ENCODE measurements around the gene GAB2. TPM values are rescaled to one million over a fixed set of nuclear protein-coding genes. Genes with fewer than 3 reads are reported as not detected.

GAB2 gene
- polyA plus RNA-seq, 3 donors, result 2.8 to 39.4 (median 4.4) TPM

DNA sequence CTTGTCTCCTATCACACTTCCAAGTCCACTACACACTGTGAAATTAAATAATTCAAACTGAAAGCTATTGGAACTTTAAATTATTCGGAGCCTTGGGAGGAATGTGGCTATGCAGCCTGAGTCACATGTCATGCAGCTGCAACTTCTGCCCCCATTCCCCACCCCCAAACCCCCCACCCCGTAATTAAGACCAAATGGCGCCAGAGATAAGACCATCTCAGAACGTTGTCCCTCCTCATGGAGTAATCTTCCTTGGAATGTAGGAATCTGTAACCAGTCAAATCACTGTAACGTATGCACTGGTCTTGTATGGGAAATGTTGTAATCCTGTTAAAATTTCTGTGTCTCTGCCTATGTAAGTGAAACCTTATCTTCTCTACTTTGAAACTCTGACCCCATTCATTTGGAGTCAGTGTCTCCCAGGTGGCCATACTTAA lies 37.0 kb downstream of the GAB2 start:
- Mint-ChIP-seq H3K4me1 (peaks cover 48% of the 10 kb centered on the region), H3K9me3 (peaks cover 9 to 27% (median 17%) of the 10 kb centered on the region in 7 donors), H3K27ac (no peak overlapping the region), H3K27me3 (ENCODE audit: low read depth in 3 of 3) (no peaks in the 10 kb centered on the region), H3K36me3 (peaks cover 45 to 48% of the 10 kb centered on the region in 2 donors), H3K4me3 (no peak overlapping the region)
- WGBS (ENCODE audit: insufficient coverage), result no CpG with 5 or more reads among the region's 5 CpGs
- intact Hi-C loops (cut with micrococcal nuclease), result no loop called here
- Histone ChIP-seq H3K9me3 (replicated peaks in 1 of 2; ENCODE audit: control insufficient read depth in 1 of 2, insufficient read depth in 1 of 2, low read length in 2 of 2) (peaks cover 9% of the 10 kb centered on the region in 2 donors), H3K27ac (ENCODE audit: low read depth in 1 of 2, low read length in 2 of 2) (no peak overlapping the region), H3K79me2 (ENCODE audit: insufficient read depth, low read length) (peaks cover 100% of the 10 kb centered on the region), H4K20me1 (ENCODE audit: insufficient read depth, low read length) (peaks cover 100% of the 10 kb centered on the region), H3K4me1 (ENCODE audit: control insufficient read depth in 1 of 2, insufficient read depth in 2 of 2, low read length in 2 of 2) (peaks cover 17 to 29% of the 10 kb centered on the region in 2 donors), H3K4me2 (replicated peaks; ENCODE audit: extremely low read depth, low read length, poor library complexity, severe bottlenecking) (no peak overlapping the region), H3K9ac (ENCODE audit: insufficient read depth, low read length, poor library complexity, severe bottlenecking) (no peak overlapping the region), H2AFZ (ENCODE audit: insufficient read depth, low read depth, low read length, poor library complexity, severe bottlenecking) (no peak overlapping the region), H3K36me3 (replicated peaks in 1 of 2; ENCODE audit: control insufficient read depth in 1 of 2, insufficient read depth in 2 of 2, low read length in 2 of 2) (peaks cover 0 to 38% of the 10 kb centered on the region in 2 donors), H3K4me3 (replicated peaks in 1 of 3; ENCODE audit: low read depth in 2 of 3, low read length in 3 of 3) (no peak overlapping the region), H3K27me3 (ENCODE audit: control insufficient read depth in 2 of 2, insufficient read depth in 2 of 2, low read length in 2 of 2) (no peaks in the 10 kb centered on the region)
- TF ChIP-seq, protein P1, sequence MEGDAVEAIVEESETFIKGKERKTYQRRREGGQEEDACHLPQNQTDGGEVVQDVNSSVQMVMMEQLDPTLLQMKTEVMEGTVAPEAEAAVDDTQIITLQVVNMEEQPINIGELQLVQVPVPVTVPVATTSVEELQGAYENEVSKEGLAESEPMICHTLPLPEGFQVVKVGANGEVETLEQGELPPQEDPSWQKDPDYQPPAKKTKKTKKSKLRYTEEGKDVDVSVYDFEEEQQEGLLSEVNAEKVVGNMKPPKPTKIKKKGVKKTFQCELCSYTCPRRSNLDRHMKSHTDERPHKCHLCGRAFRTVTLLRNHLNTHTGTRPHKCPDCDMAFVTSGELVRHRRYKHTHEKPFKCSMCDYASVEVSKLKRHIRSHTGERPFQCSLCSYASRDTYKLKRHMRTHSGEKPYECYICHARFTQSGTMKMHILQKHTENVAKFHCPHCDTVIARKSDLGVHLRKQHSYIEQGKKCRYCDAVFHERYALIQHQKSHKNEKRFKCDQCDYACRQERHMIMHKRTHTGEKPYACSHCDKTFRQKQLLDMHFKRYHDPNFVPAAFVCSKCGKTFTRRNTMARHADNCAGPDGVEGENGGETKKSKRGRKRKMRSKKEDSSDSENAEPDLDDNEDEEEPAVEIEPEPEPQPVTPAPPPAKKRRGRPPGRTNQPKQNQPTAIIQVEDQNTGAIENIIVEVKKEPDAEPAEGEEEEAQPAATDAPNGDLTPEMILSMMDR (IDR thresholded peaks at IDR 0.05), result no peak
- no peak for DNase-seq

DNA sequence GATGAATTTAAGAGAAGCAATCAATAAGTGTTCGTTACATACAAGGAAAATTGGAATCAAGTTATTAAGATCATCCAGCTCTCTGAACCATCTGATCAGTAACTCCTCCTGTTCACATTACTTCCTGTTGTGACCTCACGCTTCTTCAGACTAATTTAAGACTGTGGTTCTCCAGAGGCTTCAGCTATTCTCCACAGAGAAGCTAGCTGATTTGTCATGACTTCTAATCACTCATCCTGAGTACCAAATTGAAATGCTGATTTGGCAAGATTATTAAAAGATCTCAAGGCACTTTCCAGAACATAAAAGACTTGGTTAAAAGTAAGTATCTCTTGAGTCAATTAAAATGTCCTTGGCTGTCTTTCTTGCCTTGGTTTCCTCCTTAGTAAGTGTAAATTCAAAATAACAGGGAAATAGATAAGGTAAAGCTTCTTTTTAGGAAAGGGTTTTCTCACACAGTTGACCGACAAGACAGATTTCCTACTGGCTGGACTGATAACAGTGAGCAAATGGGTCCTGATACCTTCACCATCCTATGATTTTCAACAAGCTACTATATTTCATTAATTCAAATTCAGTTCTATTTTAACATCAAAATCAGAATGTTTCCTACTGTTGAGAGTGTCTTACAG lies 38.5 kb downstream of the GAB2 start:
- Histone ChIP-seq H3K36me3 (replicated peaks in 1 of 2; ENCODE audit: control insufficient read depth in 1 of 2, insufficient read depth in 2 of 2, low read length in 2 of 2) (peaks cover 0 to 23% of the 10 kb centered on the region in 2 donors), H3K79me2 (ENCODE audit: insufficient read depth, low read length) (peaks cover 100% of the 10 kb centered on the region), H4K20me1 (ENCODE audit: insufficient read depth, low read length) (peaks cover 100% of the 10 kb centered on the region), H3K9ac (ENCODE audit: insufficient read depth, low read length, poor library complexity, severe bottlenecking) (no peak overlapping the region), H3K27ac (ENCODE audit: low read depth in 1 of 2, low read length in 2 of 2) (peak overlapping the region in 1 of 2 donors; percentile 24), H3K4me2 (replicated peaks; ENCODE audit: extremely low read depth, low read length, poor library complexity, severe bottlenecking) (no peak overlapping the region), H3K4me3 (replicated peaks in 1 of 3; ENCODE audit: low read depth in 2 of 3, low read length in 3 of 3) (no peak overlapping the region), H3K4me1 (ENCODE audit: control insufficient read depth in 1 of 2, insufficient read depth in 2 of 2, low read length in 2 of 2) (peaks cover 17 to 29% of the 10 kb centered on the region in 2 donors), H2AFZ (ENCODE audit: insufficient read depth, low read depth, low read length, poor library complexity, severe bottlenecking) (no peak overlapping the region), H3K9me3 (replicated peaks in 1 of 2; ENCODE audit: control insufficient read depth in 1 of 2, insufficient read depth in 1 of 2, low read length in 2 of 2) (peaks cover 9% of the 10 kb centered on the region in 2 donors), H3K27me3 (ENCODE audit: control insufficient read depth in 2 of 2, insufficient read depth in 2 of 2, low read length in 2 of 2) (no peaks in the 10 kb centered on the region)
- intact Hi-C loops (cut with micrococcal nuclease), result loop anchor here in 1 of 2 donors (10.0 kb wide), 2 partner anchors 56 to 186 kb away; no protein-coding TSS in a partner anchor
- Mint-ChIP-seq H3K9me3 (peaks cover 6 to 15% (median 8%) of the 10 kb centered on the region in 7 donors), H3K27ac (peak overlapping the region in 6 of 7 donors; percentile 25 to 69 (median 44)), H3K36me3 (peaks cover 32 to 33% of the 10 kb centered on the region in 2 donors), H3K4me1 (peaks cover 41% of the 10 kb centered on the region), H3K4me3 (peak overlapping the region in 1 of 2 donors; percentile 39), H3K27me3 (ENCODE audit: low read depth in 3 of 3) (no peaks in the 10 kb centered on the region)
- DNase-seq, result peak; percentile 41 to 52 (median 43)
- TF ChIP-seq, protein P1 (IDR thresholded peaks at IDR 0.05), result no peak
- WGBS (ENCODE audit: insufficient coverage), result 0% methylated on average over 1 of the region's 3 CpGs

Data from CD14-positive monocyte (primary cell).